ENCODE results near the gene LIPT1. TPM values are rescaled to one million over a fixed set of nuclear protein-coding genes. Genes with fewer than 3 reads are reported as not detected.

LIPT1 gene
- total RNA-seq: 4.7 TPM

GRCh38 chr2:99154643-99155536 is at the start of gene LIPT1, which contains the start of gene TSGA10:
LIPT1 (plus strand) TSS chr2:99154967; CDS start chr2:99161958, 6,991 bp downstream.
TSGA10 (minus strand) TSS chr2:99154942; CDS start chr2:99109439, 45,503 bp downstream.

GRCh38 chr2:99141110-99142108 is 13.4 kb upstream of the LIPT1 start, which contains the start of gene C2orf15:
C2orf15 (plus strand) TSS chr2:99141707; CDS start chr2:99150559, 8,852 bp downstream.

DNA sequence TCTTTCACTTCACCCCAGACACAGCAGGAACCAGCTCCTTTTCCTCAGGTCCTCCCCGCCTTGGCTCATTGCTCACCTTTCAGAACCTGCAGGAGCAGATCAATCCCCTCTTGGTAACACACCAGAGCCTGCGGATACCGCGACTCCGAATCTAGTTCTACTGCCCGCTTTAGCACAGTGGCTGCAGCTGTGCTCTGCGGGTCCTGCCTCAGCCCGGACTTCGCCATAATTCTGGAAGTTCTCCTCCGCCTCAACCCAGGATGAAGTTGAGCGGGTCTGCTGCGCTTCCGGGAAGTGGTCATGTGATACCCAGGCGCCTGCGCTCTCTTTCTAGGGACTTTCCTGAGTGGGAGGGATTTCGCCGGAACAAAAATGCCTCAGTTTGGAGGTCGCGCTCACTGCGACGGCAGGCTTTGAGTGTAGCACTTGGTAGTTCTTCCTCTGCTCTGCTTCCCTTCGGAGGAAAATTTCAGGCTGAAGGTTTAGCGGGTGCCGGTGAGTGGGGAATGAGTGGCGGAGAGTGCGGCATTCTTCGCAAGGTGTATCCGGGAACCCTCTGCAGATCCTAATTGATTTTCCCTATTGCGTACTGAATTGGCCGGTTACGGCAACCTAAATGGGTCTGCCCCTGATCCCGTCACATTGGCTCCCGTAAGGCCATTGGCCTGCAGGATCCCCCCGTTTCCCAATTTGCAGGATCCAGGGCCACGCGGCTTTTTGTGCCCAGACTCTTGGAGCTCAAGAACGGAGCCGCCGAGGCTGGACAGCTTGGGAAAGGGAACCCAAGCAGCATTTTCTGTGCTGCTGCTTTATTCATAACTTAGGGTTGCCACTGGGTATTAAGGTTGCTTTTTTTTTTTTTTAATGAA is 26.2 kb downstream of the LIPT1 start, which contains the start of the genes MITD1 and MRPL30:
MITD1 (minus strand) TSS at position 304 of the 869 bp plus-strand sequence; CDS start at position 227, 77 bp downstream.
MRPL30 (plus strand) TSS at position 430 of the 869 bp plus-strand sequence. CDS start 5,020 bp downstream, outside the sequence.

Small RNA genes lying within 50 kb of the gene (small RNA-seq; reads per million reads assigned to genes)
- gene AC092587.1 (ENCODE audit: low replicate concordance): not detected

Other genes with a start within 250 kb of the LIPT1 start
- gene CRACDL, start 218.7 kb upstream of the LIPT1 start, total RNA-seq: 0.94 TPM
- 1.6 TPM for gene C2orf15, start 13.3 kb upstream of the LIPT1 start, total RNA-seq
- 25.4 TPM for gene TSGA10, start within 50 bp of the LIPT1 start, total RNA-seq
- gene MITD1, start 26.1 kb downstream of the LIPT1 start, total RNA-seq: 21.6 TPM
- gene MRPL30, start 26.2 kb downstream of the LIPT1 start, total RNA-seq: 69.5 TPM
- not detected for gene LYG2, start 100.7 kb downstream of the LIPT1 start, total RNA-seq
- 1.6 TPM for gene LYG1, start 146.2 kb downstream of the LIPT1 start, total RNA-seq
- 55.7 TPM for gene TXNDC9, start 181.4 kb downstream of the LIPT1 start, total RNA-seq
- 23.5 TPM for gene EIF5B, start 182.4 kb downstream of the LIPT1 start, total RNA-seq